ENCODE results near the gene GAS2L2.

DNA sequence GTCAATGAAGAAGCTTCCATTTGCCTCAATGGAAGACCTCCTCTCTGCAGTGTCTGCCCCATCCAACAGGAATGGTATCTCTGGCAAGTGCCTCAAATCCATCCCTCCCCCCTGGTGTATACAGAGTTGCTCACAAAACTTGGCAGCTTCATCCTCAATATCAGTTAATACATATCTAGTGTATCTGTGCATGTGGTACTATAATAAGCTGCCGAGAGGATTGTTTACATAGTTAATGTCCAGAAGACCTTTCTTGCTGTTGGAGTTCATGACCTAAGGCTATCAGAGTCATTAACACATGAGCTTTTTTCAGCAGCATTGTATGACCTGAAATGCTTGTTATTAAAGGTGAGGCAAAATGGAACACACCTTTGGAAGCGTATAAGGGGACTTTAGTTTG is 35.6 kb downstream of the GAS2L2 start:
- TF ChIP-seq, protein P1, sequence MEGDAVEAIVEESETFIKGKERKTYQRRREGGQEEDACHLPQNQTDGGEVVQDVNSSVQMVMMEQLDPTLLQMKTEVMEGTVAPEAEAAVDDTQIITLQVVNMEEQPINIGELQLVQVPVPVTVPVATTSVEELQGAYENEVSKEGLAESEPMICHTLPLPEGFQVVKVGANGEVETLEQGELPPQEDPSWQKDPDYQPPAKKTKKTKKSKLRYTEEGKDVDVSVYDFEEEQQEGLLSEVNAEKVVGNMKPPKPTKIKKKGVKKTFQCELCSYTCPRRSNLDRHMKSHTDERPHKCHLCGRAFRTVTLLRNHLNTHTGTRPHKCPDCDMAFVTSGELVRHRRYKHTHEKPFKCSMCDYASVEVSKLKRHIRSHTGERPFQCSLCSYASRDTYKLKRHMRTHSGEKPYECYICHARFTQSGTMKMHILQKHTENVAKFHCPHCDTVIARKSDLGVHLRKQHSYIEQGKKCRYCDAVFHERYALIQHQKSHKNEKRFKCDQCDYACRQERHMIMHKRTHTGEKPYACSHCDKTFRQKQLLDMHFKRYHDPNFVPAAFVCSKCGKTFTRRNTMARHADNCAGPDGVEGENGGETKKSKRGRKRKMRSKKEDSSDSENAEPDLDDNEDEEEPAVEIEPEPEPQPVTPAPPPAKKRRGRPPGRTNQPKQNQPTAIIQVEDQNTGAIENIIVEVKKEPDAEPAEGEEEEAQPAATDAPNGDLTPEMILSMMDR (IDR thresholded peaks at IDR 0.05): no peak
- TF ChIP-seq POLR2AphosphoS5 (IDR thresholded peaks at IDR 0.05): no peak

Data from stomach (tissue), 4 donors.